Choroid plexus epithelial cell (primary cell): ENCODE measurements around the gene SLC23A2.

Experiments
- DNase-seq: peaks from one replicate; pipeline ENCODE4 v3.0.0-alpha.2; 2010; ENCODE audit warnings: low read depth
- H3K4me3 ChIP-seq: 2 replicates; pipeline ENCODE4 v1.5.1; 2011; ENCODE audit warnings: low read depth, mild to moderate bottlenecking, control low read depth, low read length, moderate library complexity
- TF ChIP-seq, protein P1 (sequence below): conservative IDR thresholded peaks from 2 replicates; pipeline ENCODE4 v1.5.1; 2011; ENCODE audit warnings: low read depth, mild to moderate bottlenecking, control low read depth, inconsistent platforms, low read length, moderate library complexity

Gene SLC23A2

DNA sequence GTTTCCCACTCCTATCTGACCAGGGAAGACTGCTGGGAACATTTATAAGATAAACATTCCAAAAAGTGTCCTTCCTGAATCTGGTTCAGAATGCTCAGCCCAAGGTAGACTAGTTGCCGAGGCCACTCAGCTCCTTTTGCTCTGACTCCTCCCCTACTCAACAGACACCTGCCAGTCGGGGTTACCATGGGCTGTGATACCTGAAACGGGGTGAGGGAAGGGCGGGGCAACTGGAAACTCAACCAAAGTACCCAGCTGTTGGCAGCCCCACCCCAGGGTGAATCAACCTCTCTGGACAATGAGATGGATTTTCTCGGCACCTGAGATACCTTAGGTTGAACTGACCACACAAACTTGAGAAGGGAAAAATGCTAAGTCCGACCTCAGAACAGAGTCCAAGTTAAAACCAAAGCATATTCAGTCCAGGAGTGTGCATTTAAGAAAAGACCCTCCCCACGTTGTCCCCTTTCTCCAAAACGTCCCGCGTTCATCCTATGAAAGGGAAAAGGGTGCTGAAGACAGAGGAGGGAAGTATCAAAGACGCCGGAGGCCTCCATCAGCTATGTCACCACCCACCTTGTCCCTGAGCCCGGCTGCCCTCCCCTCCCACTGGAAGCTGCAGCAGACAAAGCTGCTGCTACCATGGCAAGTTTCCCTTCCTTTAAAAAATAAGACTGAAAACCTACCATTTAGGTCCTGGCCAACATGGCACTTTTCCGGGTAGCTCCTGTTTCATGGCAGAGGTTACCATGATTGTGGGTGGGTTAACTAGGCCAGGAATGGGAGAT lies 100.1 kb downstream of the SLC23A2 start:
- TF ChIP-seq, protein P1, sequence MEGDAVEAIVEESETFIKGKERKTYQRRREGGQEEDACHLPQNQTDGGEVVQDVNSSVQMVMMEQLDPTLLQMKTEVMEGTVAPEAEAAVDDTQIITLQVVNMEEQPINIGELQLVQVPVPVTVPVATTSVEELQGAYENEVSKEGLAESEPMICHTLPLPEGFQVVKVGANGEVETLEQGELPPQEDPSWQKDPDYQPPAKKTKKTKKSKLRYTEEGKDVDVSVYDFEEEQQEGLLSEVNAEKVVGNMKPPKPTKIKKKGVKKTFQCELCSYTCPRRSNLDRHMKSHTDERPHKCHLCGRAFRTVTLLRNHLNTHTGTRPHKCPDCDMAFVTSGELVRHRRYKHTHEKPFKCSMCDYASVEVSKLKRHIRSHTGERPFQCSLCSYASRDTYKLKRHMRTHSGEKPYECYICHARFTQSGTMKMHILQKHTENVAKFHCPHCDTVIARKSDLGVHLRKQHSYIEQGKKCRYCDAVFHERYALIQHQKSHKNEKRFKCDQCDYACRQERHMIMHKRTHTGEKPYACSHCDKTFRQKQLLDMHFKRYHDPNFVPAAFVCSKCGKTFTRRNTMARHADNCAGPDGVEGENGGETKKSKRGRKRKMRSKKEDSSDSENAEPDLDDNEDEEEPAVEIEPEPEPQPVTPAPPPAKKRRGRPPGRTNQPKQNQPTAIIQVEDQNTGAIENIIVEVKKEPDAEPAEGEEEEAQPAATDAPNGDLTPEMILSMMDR, result no peak

DNA sequence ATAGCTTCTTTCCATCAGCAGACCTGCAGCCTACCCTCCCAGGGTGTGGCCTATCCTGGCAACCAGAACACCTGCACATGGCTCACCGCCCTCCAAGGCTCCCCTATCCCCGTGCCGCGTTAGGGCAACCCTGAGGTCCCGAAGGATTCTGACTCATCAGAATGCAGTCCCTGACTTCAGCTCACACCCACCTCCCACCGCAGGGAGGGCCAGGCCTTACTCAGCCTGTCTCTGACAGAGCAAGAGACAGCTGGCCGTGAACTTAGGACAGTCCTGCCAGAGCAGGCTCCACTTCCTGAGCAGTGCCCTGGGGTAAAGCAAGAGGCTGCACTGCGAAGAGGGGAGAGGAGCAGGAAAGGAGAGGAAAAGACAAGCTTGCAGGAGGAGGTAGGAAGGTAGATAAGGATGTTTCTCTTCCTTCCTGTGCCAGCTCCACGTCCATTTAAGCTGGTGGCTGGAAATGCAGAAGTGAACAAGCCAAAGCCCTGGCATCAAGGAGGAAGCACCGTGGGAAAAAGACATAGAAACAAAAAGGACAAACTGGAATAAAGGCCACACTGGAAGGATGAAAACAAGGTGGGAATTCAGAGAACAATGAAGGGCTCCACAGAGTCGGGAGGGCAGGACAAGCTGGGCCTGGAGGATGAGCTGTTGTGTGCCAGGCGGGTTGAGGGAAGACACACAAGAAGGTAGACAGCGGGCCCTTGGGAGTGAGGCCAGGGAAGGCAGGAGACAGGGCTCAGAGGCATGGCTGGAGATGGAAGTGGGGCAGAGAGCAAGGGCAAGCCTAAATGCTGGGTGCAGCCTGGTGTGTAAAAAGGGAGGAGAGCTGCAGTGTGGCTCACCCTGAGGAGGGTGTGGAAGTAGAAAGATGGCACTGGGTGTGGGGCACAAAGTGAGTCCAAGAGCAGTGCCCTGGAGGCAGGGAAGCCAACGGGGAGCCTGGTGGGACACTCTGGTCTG lies 102.7 kb downstream of the SLC23A2 start:
- H3K4me3 ChIP-seq, result no peak overlapping the region
- TF ChIP-seq, protein P1, result no peak
- peak; percentile 70 for DNase-seq

More for the DNA sequence above, 100.1 kb downstream of the SLC23A2 start:
- H3K4me3 ChIP-seq, result no peak overlapping the region
- no peak for DNase-seq

DNA sequence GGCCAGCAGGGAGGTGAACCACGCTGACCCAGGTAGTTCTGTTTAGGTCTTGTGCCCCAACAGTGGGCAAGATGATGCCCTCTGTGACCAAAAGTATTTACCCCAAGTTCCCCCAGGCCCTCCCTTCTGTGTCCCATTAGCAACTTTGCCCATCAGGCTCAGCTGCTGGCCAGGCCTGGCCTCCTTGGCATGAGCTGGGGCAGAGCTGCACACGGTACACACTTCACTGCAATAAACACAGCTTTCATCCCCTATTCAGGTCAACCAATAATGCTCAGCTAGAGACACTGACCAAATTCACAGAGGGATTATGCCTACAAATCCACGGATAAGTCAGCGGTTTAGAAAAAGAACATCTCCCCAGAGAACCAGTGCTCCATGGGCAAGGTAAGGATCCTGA lies 103.7 kb downstream of the SLC23A2 start:
- no peak overlapping the region for H3K4me3 ChIP-seq
- no peak for DNase-seq
- TF ChIP-seq, protein P1, result no peak

DNA sequence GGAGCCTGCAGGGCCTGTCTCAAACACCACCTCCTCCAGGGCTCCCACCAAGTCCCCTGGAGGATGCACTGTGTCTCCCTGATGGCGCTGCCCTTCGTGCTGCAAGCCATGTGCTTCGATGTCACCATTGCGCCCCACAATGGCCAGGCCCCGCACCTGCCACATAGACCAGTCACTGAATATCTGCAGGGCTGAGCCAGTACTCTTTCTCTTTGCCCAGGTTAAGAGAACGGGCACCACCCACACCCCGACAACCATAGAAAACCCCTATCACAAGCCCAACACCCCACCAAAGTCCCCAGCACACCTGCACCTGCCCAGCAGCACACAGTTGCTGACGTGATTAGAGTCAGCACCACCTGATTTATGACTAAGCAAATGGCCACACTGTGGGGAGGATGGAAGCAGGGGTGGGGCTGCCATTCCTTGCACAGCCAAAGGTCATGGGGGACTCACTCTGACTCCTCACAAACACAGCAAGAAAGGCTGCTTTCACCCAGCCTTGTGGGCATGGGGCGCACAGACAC lies 104.3 kb downstream of the SLC23A2 start:
- TF ChIP-seq, protein P1, result no peak
- H3K4me3 ChIP-seq, result no peak overlapping the region
- DNase-seq, result no peak

DNA sequence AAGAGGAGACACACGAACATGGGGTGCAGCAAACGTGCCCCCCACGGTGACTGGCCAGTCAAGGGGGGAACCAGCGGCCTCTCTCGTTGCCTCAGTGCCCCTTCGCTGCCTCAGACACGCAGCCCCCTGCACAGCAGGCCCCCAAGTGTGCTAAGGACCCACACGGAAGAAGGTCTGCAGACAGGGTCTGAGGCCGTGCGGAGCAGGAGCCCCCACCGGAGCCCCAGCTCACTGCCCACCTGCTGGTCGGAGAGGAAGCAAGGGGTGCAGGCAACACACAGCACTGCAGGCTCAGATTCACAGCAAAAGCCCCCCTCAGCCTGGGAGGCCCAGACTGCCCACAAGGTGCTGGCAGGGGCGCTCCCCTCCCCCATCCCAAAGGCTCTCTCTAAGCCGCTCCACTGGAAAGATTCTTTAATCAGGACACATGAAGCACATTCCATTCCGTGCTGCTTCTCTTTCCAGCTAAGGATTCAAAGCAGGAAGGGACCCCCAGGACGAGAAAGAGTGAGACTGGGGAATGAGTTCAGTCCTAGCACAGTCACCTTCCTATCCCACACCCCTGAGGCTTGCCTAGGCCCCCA lies 105.1 kb downstream of the SLC23A2 start:
- DNase-seq, result no peak
- H3K4me3 ChIP-seq, result no peak overlapping the region
- TF ChIP-seq, protein P1, result no peak

DNA sequence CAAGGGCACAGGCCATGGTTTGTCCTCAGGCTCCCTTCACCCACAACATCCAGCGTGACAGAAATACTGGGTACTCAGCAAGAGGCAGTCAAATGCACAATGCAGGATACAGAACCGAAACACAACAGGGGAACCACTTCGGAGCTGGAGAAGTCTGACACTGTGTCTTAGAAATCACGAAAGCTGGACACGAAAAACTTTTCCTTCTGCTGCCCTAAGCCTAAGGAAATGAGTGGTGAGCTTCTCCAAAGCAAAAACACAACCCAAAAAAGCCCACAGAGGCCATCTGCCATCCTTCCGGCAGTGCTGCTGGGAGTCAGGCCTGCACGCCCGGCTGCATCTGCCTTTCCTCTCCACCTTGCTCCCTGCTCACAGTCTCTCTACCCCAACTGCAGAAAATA lies 106.3 kb downstream of the SLC23A2 start:
- no peak for DNase-seq
- TF ChIP-seq, protein P1, result no peak
- H3K4me3 ChIP-seq, result no peak overlapping the region
